GM21619 (cell line): ENCODE results near the gene LRP1B.
"Not testable (repeated sequence)": the region's sequence is repeated elsewhere in the genome, so short reads cannot be mapped to it uniquely, and the experiment has no call there.

Experiments
- ATAC-seq: cut with Tn5 transposase; IDR thresholded peaks from one replicate; pipeline ENCODE4 v1.9.1; 2021; ENCODE audit not compliant: unreplicated experiment

LRP1B gene

GRCh38 chr2:140422759-140423158, 1708.1 kb downstream of the LRP1B start:
- no peak for ATAC-seq

GRCh38 chr2:140417504-140417903, 1713.3 kb downstream of the LRP1B start:
- no peak for ATAC-seq

- ATAC-seq, result no peak
These were observed 1714.2 kb downstream of the LRP1B start for GRCh38 chr2:140416577-140416976.

- ATAC-seq, result not testable (repeated sequence)
These were observed 1715.8 kb downstream of the LRP1B start for GRCh38 chr2:140415035-140415434.

- no peak for ATAC-seq
These were observed 1720.1 kb downstream of the LRP1B start for GRCh38 chr2:140410695-140411094.

GRCh38 chr2:140401056-140401455, 1729.8 kb downstream of the LRP1B start:
- no peak for ATAC-seq

- ATAC-seq, result no peak
These were observed 1738.0 kb downstream of the LRP1B start for GRCh38 chr2:140392824-140393223.

GRCh38 chr2:140384946-140385345, 1745.9 kb downstream of the LRP1B start:
- ATAC-seq, result no peak

GRCh38 chr2:140383781-140384180, 1747.0 kb downstream of the LRP1B start:
- ATAC-seq, result no peak

GRCh38 chr2:140376686-140377085, 1754.1 kb downstream of the LRP1B start:
- ATAC-seq, result no peak

- no peak for ATAC-seq
These were observed 1767.7 kb downstream of the LRP1B start for GRCh38 chr2:140363131-140363530.

- ATAC-seq, result no peak
These were observed 1768.5 kb downstream of the LRP1B start for GRCh38 chr2:140362361-140362760.

GRCh38 chr2:140359056-140359771, 1771.6 kb downstream of the LRP1B start:
- no peak for ATAC-seq

- no peak for ATAC-seq
These were observed 1774.1 kb downstream of the LRP1B start for GRCh38 chr2:140356697-140357096.

- no peak for ATAC-seq
These were observed 1775.2 kb downstream of the LRP1B start for GRCh38 chr2:140355511-140356090.

- ATAC-seq, result no peak
These were observed 1776.3 kb downstream of the LRP1B start for GRCh38 chr2:140354544-140354943.

- ATAC-seq, result no peak
These were observed 1777.3 kb downstream of the LRP1B start for GRCh38 chr2:140353541-140353940.

- ATAC-seq, result no peak
These were observed 1779.1 kb downstream of the LRP1B start for GRCh38 chr2:140351692-140352091.

- ATAC-seq, result no peak
These were observed 1781.1 kb downstream of the LRP1B start for GRCh38 chr2:140349695-140350094.

GRCh38 chr2:140348826-140349225, 1782.0 kb downstream of the LRP1B start:
- ATAC-seq, result no peak

- no peak for ATAC-seq
These were observed 1786.0 kb downstream of the LRP1B start for GRCh38 chr2:140344838-140345237.

GRCh38 chr2:140344266-140344665, 1786.5 kb downstream of the LRP1B start:
- ATAC-seq, result not testable (repeated sequence)

- ATAC-seq, result no peak
These were observed 1792.0 kb downstream of the LRP1B start for GRCh38 chr2:140338795-140339194.
